ENCODE data around the gene LMO7.

LMO7 gene

GRCh38 chr13:75748874-75749273 is 112.7 kb downstream of the LMO7 start:
- DNase-seq, result no peak

DNA sequence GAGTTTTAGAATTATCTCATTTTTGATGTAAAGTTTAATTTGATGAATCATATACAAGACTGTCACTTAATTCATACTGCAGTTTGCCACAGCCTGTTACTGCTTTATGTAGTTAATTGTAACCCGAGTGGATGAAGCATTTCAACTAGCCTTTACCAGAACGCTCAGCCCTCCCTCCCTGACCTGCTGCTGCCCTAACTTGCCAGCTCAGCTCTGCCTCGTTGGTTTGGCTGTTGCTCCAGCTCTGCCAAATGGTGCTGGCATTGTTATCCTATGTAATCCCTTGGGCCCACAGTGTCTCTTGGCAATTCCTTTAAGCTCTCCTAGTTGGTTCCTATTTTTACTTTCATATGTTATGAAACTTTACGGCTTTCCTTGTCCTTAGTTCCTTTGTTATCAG is 113.3 kb downstream of the LMO7 start:
- no peak for DNase-seq

GRCh38 chr13:75751350-75751749 is 115.2 kb downstream of the LMO7 start:
- no peak for DNase-seq

DNA sequence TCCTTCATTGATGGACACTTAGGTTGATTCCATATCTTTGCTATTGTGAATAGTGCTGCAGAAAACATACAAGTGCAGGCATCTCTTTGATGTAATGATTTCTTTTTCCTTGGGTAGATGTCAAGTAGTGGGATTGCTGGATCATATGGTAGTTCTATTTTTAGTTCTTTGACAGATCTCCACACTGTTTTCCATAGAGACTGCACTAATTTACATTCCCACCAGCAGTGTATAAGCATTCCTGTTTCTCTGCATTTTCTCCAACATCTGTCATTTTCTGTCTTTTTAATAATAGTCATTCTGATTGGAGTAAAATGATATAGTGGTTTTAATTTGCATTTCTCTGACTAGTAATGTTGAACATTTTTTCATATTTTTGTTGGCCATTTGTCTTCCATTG is 116.7 kb downstream of the LMO7 start:
- no peak for DNase-seq

- DNase-seq, result no peak
Observed at GRCh38 chr13:75754936-75755335, 118.8 kb downstream of the LMO7 start.

GRCh38 chr13:75757336-75757735 is 121.2 kb downstream of the LMO7 start:
- DNase-seq, result no peak

GRCh38 chr13:75759531-75759930 is 123.4 kb downstream of the LMO7 start:
- DNase-seq, result no peak

DNA sequence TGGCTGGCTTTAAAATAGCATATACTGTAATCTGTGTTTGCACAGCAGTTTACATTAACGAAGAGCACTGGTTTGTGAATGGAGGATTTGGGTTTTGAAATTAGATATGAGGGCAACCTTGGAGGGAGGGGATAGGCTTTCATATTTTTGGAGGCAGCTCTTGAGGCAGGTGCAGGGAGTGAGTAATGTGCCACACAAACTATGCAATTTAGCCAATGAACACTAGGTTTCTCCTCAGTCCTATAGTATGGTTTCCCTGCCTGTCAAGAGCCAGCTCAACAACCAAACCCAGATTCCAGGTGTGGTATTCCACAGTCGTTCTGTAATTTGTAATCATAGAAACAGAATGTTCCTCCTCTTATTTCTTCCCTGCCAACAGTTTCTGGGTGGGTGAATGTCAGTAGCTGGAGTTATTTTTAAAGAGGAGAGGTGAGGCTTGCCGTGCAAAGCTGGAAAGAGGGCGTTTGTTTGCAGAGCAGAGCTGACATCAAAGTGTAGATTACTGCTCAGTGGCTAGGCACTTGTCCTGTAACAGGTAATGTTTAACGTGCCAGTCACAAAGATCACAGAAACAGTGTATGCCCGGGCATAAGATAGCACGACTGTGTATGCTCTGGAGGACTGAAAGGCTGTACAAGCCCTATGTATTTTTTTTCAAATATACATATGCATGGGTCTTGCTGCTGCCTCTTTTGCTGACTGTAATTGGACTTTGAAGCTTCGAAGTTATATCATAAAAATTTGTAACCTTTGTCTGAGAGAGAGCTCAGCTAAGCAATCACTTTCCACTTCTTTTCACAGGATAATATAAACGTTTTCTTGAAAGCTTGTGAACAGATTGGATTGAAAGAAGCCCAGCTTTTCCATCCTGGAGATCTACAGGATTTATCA is 124.2 kb downstream of the LMO7 start:
- DNase-seq, result no peak

DNA sequence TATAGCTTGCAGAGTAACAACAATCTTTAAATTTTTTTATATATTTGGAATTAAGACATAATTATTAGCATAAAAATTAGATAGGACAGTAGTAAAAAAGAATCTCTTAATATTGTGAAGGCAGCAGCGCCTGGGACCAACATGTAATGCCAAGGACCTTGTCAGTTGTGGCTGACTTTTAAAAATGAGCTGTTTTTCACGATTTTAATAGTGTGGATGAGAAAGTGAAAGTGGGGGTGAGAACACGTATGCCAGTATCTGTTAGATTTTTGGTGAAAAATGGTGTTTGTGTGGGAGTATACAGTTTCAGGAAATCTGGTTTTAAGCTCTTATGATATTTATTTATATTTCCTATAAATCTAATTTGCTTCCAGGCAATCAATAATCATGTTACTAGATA is 125.2 kb downstream of the LMO7 start:
- DNase-seq, result no peak

DNA sequence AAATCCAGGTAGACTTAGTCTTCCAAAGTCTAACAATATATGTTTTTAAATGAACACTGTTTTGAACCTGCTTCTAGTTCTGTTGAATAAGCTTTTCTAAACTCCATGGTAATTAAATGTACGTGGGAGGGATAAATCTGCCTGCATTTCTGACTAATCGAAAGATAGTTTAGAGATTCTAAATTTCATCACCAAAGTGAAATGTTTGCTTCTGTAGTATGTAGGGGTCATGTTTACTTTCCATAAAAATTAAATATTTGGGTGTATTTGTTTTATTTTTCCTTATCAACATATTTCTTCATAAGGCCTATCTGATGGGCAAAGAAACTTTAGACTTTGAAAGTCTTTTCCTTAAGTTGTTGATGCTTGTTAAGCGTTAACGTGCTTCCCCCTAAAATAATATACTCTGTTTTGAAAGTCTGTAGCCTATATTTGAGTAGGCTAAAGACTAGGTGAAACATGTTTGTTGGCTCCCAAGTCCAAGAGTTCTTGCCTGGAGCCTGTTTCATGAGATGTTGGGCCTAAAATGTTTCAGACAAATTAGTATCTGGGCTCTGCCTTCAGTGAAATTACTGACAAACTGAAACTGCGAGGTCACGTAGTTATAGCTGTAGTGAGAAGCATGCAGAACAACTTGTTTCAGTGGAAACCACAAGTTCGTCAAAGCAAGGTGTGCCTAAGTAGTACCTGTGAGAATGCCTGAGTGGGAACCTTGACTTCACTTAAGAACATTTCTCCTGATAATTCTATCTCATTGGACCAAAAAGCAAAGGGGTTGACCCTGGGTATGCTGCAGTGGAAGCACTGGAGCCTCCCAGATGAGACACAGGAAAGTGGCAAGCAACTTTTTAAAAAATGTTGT is 126.2 kb downstream of the LMO7 start:
- no peak for DNase-seq

DNA sequence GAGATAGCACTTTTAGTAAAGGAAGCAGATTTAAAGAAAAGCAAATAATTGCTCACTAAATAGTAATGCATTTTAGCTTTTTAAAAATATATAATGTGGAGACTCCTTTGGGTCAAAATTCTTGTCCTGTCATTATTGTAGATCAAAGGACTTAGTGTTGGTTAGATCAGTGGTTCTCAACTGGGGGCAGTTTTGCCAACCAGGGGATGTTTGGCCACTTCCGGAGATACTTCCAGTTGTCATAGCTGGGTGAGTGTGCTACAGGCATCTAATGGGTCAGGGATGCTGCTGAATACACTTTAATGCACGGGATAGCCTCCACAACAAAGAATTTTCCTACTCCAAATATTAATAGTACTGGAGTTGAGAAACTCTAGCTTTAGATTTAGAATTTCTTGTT is 126.8 kb downstream of the LMO7 start:
- DNase-seq, result no peak

DNA sequence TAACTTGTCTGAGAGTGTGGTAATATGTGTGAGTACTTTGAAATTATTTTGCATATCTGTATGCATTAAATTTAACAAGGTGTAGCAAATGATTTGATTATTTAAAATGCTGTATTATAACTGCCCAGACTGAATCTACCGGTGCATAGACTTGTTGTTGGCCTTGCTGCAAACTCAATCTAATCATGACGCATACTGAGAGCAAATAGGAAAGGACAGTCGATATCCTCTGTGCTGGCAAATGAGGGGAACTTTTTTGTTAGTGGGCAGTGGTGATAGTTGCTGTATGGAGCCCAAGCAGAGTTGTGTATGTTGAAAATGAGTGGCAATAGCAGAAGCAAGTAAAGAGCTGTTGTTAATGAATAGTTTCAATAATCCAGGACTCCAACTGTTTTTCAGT is 127.4 kb downstream of the LMO7 start:
- DNase-seq, result no peak

GRCh38 chr13:75764251-75764925 is 128.3 kb downstream of the LMO7 start:
- DNase-seq, result no peak

DNA sequence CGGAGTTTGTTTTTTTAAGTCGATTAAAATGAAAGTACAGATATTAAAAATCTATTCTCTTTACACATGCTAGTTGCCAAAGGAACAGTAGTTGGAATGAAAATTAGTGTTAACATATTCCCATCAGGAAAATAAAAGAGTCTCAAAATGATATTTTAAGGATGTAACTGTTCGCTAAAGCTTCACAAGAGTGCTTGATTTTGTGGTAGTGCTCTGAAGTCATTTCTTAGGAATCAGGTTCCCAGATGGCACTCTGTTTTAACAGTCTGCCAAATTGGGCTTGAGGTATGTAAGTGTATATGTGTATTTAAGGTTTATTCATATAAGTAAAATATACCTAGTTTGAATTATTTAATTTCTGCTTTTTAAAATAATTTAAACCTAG is 128.8 kb downstream of the LMO7 start:
- DNase-seq, result no peak

DNA sequence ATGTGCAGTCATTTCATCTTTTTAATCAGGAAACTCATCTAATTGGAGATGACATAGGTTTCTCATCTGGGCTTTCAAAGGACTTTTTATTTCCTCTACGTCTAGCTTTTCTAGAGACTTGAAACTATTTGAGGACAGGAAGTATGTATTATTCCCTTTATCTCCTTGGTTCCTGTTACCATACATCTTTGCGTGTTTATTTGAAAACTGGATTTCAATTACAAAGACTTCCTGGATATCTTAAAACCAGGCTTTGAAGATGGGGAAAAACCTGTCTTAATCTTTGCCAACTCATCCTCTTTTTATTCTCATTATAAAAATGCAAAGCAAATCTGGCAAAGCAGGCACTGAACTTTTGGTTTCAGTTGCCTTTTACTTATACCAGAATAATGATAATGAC is 130.5 kb downstream of the LMO7 start:
- DNase-seq, result no peak

DNA sequence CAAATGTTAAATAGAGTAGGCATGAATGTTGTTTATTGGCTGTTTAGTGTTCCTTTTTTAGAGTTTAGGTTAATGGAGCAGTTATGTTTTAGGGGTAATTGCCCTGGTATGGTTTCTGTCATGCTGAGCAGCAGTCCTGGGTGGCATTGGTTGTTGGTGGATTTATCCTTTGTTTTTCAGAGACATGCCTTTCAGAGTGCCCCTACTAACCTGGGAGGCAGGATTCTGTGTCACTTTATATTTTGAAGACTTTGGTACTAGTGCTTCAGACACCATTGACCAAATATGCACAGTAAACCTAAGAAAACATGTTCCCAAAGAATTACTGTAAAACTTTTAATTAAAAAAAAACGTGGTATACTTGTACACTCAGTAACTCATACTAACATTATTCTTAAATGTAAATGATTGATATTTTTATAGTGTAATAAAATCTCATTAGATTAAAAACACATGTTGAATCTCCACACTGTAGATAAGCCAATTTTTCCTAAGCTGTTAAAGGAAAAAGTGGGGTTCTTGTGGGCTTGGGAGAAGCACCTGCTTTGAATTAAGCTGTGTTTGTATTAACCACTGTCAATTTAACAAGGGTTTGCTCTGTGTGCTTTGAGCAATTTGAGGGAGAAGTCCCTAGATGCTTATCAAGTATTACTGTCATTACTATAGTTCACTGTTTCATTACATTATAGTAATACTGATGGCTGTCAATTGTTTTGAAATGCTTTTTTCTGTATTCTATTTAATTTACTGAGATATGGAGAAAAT is 133.2 kb downstream of the LMO7 start:
- DNase-seq, result no peak

- no peak for DNase-seq
Observed at GRCh38 chr13:75770164-75770563, 134.0 kb downstream of the LMO7 start.

DNA sequence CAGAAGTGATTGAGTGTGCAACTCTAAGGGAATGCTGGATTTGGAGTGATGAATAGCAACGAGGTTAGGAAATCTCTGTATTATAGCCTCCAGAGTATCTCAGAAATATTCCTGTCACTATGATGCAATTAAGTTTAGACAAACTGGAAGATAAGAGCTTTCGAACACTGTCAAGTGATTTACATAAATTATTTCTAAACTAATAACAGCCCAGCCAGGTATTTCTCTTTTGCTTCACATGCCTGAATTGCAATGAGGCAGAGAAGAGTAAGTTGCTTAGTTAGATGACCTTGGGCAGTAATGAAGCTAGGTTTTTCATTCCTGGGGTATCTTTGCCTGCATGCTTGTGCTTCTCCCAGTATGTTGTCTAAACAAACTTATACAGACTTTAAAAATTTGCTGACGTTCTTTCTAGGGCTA is 134.5 kb downstream of the LMO7 start:
- DNase-seq, result no peak

DNA sequence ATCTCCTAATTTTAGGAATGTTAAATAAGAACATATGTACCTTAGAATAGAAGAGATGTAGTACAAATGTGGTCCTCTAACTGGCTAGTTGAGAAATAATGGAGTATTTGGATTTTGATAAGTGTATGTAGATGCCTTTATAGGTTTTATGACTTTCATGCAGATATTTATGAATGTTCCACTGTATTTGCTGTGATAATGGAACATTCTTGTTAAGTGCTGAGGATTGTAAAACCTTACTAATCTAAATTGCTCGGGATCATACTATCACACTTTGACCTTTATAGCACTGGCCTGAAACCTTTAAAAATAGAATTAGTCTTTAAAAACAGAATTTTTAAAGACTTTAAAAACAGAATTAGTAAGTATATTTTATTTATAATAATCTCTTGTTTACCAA is 135.1 kb downstream of the LMO7 start:
- DNase-seq, result no peak

GRCh38 chr13:75771818-75772217 is 135.7 kb downstream of the LMO7 start:
- DNase-seq, result no peak

DNA sequence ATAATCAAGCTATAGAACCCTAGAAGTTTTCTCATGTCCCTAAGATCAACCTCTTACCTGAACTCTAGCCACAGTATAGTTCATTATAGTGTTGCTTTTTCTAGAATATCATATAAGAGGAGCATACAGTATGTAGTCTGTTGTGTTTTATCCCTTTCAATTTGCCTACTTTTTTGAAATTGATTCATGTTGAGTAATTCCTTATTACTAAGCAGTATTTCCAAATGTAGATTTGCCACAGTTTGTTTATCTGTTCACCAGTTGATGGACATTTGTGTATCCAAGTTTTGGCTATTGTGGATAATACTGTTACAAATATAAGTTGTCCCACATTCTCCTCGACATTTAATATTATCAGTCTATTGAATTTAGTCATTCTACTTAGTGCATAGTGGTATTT is 138.0 kb downstream of the LMO7 start:
- DNase-seq, result no peak

DNA sequence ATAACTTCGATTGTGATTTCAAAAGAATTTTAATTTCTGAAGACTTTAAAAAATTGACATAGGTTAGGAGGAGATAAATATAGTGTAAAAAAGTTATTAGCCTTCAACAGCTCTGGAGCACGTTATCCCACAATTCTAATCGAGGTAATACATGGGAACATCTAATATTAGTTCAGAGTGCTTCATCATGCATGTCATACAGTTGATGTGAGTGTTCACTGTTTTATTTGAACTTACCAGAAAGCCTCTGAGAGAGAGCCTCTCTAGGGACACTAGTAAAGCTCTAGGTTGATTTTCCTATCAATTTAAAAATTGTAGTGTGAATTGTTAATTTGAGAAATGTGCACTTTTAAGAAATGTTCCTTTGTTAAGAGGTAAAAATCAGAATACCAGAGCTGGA is 140.4 kb downstream of the LMO7 start:
- DNase-seq, result no peak

DNA sequence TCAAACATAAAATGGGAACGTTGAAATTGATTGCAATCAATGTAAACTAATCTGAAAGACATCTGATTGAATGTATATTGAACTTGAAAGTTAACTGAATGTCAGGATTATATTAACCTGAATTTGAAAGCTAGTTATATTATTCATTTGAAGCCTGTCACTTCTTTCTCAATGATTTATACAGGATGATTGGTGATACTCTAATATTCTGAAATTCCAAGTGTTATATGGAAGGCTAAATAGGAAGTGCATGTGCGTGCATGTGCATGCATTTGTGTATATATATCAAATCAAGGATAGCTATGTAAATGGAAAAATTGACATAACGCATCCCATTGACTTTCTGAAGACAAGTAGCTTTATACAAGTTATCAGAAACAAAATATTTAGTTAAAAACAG is 143.3 kb downstream of the LMO7 start:
- no peak for DNase-seq
